Psoas muscle (tissue), 8 donors: Measurements from ENCODE around the gene PANK1. TPM values are rescaled to one million over a fixed set of nuclear protein-coding genes. Genes with fewer than 3 reads are reported as not detected.
A peak's percentile ranks its signal among the peaks of the same experiment; 100 is the strongest.

Experiments
- ATAC-seq, 4 donors: fragments of 200-7000 bp; cut with Tn5 transposase; one replicate each; pipeline ENCODE4 v1.9.1; 2020; ENCODE audit warnings: moderate library complexity in 3 of 4, mild to moderate bottlenecking in 2 of 4
- DNase-seq, 2 donors: peaks; one replicate each; pipeline ENCODE4 v3.0.0-alpha.2; 2020
- H3K27ac ChIP-seq: fragments of 200-600 bp; one replicate; pipeline ENCODE4 v1.8.0; 2022
- H3K27me3 ChIP-seq, 3 donors: fragments of 200-600 bp in 1 of 3; one replicate each; pipeline versions ENCODE4 v1.6.1 to v1.8.0; 2013 to 2022; ENCODE audit warnings: low read length in 2 of 3, mild to moderate bottlenecking in 2 of 3, moderate library complexity in 1 of 3; ENCODE audit not compliant: insufficient read depth in 3 of 3
- H3K36me3 ChIP-seq, 2 donors: fragments of 200-600 bp in 1 of 2; one replicate each; pipeline versions ENCODE4 v1.6.1 to v1.8.0; 2013 to 2022; ENCODE audit warnings: low read depth in 1 of 2, mild to moderate bottlenecking in 1 of 2, moderate library complexity in 1 of 2; ENCODE audit not compliant: insufficient read depth in 1 of 2
- H3K4me1 ChIP-seq: fragments of 200-600 bp; one replicate; pipeline ENCODE4 v1.8.0; 2022
- H3K4me3 ChIP-seq: fragments of 200-600 bp; one replicate; pipeline ENCODE4 v1.8.0; 2022; ENCODE audit warnings: mild to moderate bottlenecking
- H3K9me3 ChIP-seq: fragments of 200-600 bp; one replicate; pipeline ENCODE4 v1.8.0; 2022
- CTCF ChIP-seq: fragments of 200-600 bp; IDR thresholded peaks from one replicate; pipeline ENCODE4 v1.8.0; 2022; ENCODE audit warnings: antibody characterized with exemption
- WGBS, 3 donors: extraction: QIAGEN DNeasy Blood & Tissue Kit; methylation state at CpG; one replicate each; pipeline versions ENCODE4 v1.1.6 to v1.1.7; 2013; 5-methylcytosine and 5-hydroxymethylcytosine counted together
- intact Hi-C, 2 donors: fragments of 100-400 bp; cut with DNase I; formaldehyde crosslinking; loops; one replicate each; pipeline versions ENCODE4 v1.11.0 to v1.14.2; 2022
- polyA plus RNA-seq, 3 donors: library from polyadenylated mRNA; stranded (reverse); fragments of 200-250 nt; gene quantifications; one replicate each; pipeline ENCODE4 v1.2.3, GENCODE V29; 2013
- total RNA-seq, 4 donors: library from RNA; stranded (reverse); fragmentation: NEBNext Ultra II Directional in 2 of 4; extraction: Animal tissue kit (Norgen Biotek cat#: 25700) in 2 of 4; gene quantifications; one replicate each; pipeline versions ENCODE4 v1.2.1 to v1.2.4, GENCODE V29; 2021 to 2023
- donor health status: healthy with polysubstance abuse.
- donor health status: DM: no; HTN: no; CAD: no; lungs with moderate emphysema.
- donor health status: Bipolar disorder and iron deficiency.
- donor health status: healthy.
- donor health status: DM: yes; HTN: yes; CAD: no.
- donor health status: DM: no; HTN: no; CAD: no.
- donor health status: DM: no; HTN: no; CAD: no.
- donor health status: DM: yes; HTN: yes; CAD: no.

PANK1 gene
- total and polyA plus RNA-seq, 7 donors: 0.91 to 17.0 (median 6.3) TPM

DNA sequence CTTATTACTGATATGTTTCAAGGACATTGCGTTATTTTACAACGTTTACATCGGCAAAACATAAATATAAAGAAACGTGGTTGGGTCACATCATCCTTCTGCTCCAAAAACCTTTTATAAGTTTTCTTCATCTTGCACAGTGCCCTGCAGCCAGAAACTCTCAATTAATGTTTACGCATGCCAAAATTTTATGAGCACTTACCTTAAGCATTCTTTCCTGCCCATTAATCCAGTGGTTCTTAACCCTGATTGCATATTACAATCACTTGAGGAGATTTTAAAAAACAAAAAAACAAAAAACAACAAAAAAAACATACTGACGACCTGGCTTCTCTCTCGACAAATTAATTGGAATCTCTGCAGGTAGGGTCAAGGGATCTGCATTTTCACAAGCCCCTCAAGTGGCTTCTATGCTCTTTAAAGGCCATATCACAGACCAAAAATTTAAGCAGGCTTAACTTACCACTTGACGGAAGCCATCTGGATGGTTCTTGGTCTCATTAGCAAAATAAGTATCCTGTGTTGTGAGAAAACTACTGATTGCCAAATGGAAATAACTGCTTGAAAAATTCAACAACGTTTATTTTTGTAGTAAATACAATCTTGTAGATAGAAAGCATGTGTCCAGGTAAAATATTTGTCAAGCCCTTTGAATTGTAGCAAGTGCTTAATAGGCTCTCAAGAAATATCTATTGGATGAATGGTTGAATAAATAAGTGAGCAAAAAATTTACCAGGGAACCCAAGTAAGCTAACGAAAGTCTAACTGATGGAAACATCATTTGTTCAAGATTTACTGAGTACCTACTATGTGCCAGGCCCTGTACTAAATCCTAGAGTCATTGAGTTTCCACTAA is 78.7 kb downstream of the PANK1 start:
- ATAC-seq: no peak
- 74 to 75% (median 74%) methylated on average over 10 of the region's 10 CpGs for WGBS, 3 donors
- DNase-seq: no peak
- H3K4me3 ChIP-seq: no peak overlapping the region
- H3K9me3 ChIP-seq: no peaks in the 10 kb centered on the region
- no peaks in the 10 kb centered on the region for H3K36me3 ChIP-seq
- no peak for TF ChIP-seq CTCF
- H3K27ac ChIP-seq: no peak overlapping the region
- intact Hi-C loops: loop anchor here in 1 of 2 donors (2.0 kb wide), 1 partner anchor 140 kb away; no protein-coding TSS in a partner anchor
- H3K4me1 ChIP-seq: no peaks in the 10 kb centered on the region
- no peaks in the 10 kb centered on the region for H3K27me3 ChIP-seq

DNA sequence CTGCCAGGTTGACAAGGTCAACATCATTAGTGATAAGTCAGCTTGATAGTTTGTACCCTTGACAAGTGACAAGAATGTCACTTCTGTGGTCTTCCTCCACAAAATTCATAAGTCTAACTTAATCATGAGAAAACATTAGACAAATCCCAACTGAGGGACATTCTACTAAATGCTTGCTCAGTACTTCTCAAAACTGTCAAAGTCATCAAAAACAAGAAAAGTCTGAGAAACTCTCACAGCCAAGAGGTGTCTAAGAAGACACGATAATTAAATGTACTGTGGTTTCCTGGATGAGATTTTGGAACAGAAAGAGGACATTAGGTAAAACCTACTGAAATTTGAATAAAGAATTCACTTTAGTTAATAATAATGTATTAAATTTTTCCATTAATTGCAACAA is 79.9 kb downstream of the PANK1 start:
- Histone ChIP-seq H3K4me3 (no peak overlapping the region), H3K4me1 (no peaks in the 10 kb centered on the region), H3K36me3 (no peaks in the 10 kb centered on the region), H3K27ac (no peak overlapping the region), H3K9me3 (no peaks in the 10 kb centered on the region), H3K27me3 (no peaks in the 10 kb centered on the region)
- ATAC-seq (no peak), DNase-seq (no peak)
- intact Hi-C loops: no loop called here
- TF ChIP-seq CTCF: no peak
- WGBS, 3 donors: 77 to 94% (median 85%) methylated on average over 1 of the region's 1 CpG

GRCh38 chr10:89563861-89564478 is 81.1 kb downstream of the PANK1 start:
- no peak for DNase-seq

DNA sequence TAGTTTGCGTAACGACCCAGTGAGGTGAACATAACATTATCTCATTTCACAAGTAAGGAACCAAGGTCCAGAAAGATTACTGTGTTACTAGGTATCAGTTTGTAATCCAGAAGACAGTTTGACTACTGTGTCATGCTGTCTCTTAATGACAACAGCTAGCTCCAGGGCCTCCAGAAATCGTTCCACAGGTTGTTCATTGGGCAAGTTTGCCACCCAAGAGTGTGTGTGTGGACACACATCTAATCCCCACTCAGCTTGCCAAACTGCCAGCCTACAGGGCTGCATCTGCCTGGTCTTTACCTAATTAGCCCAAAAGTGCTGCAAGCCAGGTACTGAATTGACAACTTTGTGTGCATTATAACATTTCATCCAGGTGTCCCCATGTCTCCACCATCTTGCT is 81.7 kb downstream of the PANK1 start:
- no peaks in the 10 kb centered on the region for H3K36me3 ChIP-seq
- WGBS, 3 donors: 95 to 100% (median 97%) methylated on average over 3 of the region's 3 CpGs
- ATAC-seq (peak in 1 of 4 donors; percentile 26), DNase-seq (no peak)
- no peak overlapping the region for H3K27ac ChIP-seq
- H3K9me3 ChIP-seq: no peaks in the 10 kb centered on the region
- TF ChIP-seq CTCF: no peak
- H3K27me3 ChIP-seq: no peaks in the 10 kb centered on the region
- intact Hi-C loops: loop anchor here in 1 of 2 donors (5.0 kb wide), 1 partner anchor 346 kb away; no protein-coding TSS in a partner anchor
- no peaks in the 10 kb centered on the region for H3K4me1 ChIP-seq
- no peak overlapping the region for H3K4me3 ChIP-seq

More at GRCh38 chr10:89563861-89564478, 81.1 kb downstream of the PANK1 start:
- no peak overlapping the region for H3K27ac ChIP-seq
- 23 to 37% (median 29%) methylated on average over 2 of the region's 2 CpGs for WGBS, 3 donors
- no peaks in the 10 kb centered on the region for H3K4me1 ChIP-seq
- H3K9me3 ChIP-seq: no peaks in the 10 kb centered on the region
- peak; percentile 62 to 90 (median 74) for ATAC-seq
- H3K36me3 ChIP-seq: no peaks in the 10 kb centered on the region
- TF ChIP-seq CTCF: peak; percentile 86
- H3K27me3 ChIP-seq: no peaks in the 10 kb centered on the region
- no peak overlapping the region for H3K4me3 ChIP-seq
- intact Hi-C loops: loop anchor here in 1 of 2 donors (1.0 to 5.0 kb wide), 3 partner anchors 139 to 347 kb away; no protein-coding TSS in a partner anchor
